ENCODE results near the gene PCID2.

PCID2 gene

DNA sequence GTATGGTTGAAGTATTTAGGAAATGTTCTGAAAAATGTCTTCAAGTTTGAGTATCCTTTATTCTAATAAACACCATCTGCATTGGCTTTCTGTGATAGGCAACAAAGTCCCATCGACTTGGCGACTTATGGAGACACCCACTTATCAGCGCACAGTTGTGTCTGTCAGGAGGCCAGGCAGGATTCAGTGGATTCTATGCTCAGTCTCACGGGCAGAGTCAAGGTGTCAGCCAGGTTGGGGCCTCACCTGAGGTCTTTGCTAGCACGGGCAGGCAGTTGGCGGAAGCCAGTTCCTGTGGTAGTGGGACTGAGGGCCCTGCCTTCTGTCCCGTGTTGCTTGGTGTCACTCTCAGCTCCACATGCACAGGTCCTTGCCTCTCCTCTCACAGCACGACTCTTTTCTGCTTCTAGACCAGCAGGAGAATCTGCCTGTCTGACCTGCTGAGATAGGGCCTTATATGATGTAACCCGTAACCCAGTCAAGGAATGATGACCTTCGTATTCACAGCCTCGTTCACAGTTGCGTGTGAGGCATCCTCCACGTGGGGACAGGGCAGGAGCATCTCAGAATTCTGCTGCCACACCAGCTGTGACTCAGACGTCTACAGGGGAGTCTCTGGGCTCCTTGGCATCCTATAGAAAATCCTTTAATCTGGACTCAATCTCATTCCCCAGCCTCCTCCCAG is 10.9 kb upstream of the PCID2 start:
- DNase-seq, result no peak

DNA sequence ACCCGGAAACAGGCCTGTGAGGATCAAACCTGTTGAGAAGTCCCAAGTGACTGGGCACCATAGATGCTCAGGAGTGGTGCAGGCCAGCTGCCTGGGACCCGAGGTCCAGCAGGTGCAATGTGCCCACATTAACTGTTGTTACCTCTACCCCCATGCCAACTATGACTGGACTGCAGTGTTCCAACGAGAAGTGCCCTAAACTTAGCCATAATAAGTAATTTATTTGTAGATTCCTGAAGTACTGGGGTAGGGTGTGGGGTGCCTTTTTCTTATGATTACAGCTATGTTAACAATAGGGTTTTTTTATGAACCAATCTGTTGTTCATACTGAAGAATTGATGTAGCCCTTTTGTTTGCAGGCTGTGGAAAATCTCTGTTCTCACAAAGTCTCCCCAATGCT is 10.1 kb upstream of the PCID2 start:
- no peak for DNase-seq

DNA sequence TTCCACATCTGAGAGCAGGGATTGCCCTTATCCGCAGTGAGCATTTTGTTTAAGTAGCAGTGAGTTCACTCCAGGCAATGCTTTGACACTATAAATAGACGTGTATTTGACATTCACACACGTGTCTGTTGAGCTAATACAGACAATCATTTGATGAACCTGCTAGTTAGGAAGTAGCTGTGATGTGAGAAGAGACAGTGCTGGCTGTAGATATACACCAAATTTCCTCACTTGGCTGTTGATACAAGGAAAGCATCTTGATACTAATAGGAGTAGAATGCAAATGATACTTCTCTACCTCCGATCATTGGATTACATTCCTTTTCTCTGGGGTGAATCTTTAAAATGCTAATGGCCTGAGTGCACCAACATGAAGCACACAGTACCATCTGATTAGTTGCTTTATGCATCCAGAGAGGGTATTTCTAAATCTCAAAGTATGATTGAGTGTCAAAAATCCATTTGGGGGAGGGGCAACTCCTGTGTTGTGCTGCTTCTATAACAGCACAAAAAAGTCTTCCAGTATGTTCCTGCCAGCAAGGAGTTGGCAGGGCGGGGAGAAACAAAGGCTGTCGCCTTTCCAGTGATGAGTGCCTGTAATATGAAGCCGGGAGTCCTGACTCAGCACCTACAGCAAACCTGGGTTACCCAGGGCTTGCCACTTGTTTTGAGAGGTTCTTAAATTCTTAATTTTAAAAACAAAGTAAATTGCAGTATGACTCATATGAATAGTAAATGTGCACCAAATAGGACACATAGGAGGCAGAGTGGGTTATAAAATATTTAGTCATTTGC is 8.0 kb upstream of the PCID2 start:
- DNase-seq, result peak; percentile 42

DNA sequence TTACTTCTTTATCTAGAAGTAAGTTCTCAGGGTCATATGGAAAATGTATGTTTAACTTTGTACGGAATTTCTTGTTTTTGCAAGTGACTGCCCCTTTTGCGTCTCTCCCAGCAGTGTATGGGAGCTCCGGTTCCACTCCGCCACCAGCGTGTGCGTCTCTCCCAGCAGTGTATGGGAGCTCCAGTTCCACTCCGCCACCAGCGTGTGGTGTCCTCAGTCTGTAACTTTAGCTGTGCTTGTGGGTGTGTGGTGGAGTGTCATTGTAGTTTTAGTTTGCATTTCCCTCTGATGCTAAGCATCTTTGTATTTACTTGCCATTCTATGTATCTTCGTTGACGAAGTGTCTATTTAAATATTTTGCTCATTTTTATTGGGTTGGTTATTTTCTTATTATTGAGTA is 3.3 kb upstream of the PCID2 start:
- DNase-seq, result peak; percentile 23

DNA sequence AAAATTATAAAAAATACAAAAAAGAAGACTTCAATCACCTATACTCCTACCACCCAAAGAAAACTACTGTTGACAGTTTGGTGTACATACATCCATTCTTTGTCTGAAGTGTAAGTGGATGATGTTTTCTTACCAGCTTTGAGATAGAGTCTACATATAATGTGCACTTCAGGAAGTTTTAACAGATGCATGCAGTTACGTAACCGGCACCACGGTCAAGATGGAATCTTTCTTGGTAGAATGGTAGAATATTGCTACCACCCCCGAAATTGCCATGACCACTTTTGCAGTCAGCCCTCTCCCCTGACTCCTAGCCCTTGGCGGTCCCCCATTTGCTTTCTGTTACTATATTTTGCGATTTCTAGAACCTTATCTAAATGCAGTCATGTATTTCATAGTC is 2.4 kb upstream of the PCID2 start:
- no peak for DNase-seq

DNA sequence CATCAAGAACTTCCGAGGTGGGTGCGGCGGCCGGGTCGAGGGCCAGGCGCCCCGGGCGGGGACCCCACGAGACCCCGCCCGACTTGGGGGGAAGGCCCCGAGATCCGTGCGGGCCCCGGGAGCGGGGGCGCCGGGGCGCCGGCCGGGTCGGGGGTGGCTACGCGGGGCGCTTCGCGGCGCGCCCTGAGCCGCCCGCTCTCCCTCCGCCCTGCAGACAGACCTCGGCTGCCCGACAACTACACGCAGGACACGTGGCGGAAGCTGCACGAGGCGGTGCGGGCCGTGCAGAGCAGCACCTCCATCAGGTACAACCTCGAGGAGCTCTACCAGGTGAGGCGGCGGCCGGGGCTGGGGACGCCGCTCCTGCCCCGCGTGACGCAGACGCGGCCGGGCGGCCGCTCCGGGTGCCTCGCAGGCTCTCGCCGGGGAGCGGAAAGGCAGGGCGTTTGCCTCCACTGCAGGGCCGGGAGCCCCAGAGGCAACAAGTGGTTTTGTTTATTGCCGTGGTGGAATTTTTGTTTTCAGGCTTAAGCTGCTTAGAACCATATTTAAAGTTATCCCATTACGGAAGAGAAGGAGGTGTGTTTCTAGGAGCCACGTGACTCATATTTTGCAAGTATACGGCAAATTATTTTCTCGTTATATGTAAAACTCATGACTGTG is 1.4 kb upstream of the PCID2 start:
- peak; percentile 81 for DNase-seq

DNA sequence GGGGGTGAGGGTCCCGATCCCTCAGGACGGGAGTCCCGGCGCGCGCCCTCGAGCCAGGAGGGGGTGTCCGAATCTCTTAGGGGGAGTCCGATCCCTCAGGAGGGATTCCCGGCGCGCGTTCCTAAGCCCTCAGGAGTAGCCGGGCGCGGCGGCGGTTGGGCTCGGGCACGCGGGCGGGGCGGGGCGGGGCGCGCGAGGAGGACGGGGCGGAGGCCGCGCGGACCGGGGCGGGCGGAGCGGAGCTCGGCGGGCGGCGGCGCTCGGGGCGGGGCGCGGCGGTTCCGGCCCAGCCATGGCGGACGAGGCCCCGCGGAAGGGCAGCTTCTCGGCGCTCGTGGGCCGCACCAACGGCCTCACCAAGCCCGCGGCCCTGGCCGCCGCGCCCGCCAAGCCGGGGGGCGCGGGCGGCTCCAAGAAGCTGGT is 878 bp upstream of the PCID2 start, which contains the start of gene CUL4A:
Gene CUL4A, plus strand, starts transcription at position 278 of the 423 bp plus-strand sequence. Its CDS starts 15 bp downstream, at position 293.
- DNase-seq, result peak; percentile 80

DNA sequence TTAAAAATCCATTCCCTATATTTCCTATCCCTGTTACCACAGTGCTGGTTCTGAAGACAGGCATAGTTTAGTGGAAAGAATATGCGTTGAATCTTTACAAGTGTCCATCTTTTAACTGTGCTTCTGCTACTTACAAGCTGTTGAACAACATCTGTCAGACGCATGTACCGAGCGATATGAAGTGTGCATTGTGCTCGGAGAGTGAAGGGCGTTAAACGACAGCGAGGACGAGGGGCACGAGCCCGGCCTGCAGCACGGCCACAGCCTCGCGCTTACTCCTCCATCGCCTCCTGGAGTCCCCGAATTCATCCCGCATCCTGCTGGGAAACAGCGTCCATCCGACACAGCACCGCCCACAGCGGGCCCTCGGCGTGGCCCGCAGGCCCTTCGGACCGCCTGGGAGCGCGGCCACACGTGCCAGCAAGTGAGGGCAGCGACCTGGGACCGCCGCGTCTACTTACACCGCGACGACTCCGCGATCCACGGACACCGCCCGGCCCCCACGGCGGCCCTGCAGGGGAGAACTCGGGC is 514 bp downstream of the PCID2 start:
- peak; percentile 50 for DNase-seq

DNA sequence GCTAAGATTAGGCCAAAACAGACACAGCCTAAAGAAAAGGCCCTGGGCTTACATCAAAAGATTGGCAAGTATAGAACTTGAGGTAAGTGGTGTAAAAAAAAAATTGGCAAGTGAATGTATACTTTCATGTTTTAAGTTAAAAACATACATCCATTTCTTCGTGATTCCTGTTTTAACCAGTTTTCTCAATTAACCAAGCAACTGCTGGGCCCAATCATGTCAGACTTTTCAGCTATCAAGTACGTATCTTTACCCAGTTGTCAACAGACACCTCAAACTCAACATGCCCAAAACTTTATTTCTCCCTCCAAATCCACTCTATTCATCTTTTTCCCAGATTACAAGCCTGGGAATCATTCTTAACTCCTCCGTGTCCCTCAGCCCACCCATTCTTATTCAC is 1.0 kb downstream of the PCID2 start:
- no peak for DNase-seq

DNA sequence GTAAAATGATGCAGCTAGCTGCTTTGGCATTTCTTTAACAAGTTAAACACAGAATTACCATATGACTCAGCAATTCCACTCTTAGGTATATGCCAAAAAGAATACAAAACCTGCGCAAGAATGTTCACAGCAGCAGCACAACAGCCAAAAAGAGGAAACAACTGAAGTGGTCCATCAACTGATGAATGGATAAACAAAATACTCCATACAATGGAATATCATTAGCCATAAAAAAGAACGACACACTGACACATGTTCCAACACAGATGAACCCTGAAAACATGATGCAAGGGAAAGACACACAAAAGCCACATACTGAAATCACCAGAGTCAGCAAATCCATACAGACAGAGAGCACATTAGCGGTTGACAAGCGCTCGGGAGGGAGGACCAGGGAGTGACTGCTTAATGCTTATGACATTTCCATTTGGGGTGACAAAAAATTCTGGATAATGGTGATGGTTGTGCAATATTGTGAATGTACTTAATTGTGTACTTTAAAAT is 3.0 kb downstream of the PCID2 start:
- DNase-seq, result no peak

DNA sequence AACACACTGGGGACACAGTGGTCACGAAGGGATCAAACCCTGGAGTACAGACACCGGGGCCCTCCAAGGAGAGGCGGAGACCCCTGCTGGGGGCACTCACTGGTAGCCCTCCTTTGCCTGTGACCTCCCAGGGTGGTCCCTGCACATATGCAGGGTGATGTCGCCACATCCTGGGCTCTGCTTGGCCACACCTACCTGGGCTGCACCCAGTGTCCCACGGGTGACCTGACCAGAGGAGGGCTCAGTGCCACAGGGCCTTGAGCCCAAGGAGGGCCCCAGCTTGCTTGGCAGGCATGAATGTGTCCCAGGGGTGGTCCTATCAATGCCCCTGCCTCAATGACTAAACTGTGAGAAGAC is 4.1 kb downstream of the PCID2 start:
- DNase-seq, result no peak

DNA sequence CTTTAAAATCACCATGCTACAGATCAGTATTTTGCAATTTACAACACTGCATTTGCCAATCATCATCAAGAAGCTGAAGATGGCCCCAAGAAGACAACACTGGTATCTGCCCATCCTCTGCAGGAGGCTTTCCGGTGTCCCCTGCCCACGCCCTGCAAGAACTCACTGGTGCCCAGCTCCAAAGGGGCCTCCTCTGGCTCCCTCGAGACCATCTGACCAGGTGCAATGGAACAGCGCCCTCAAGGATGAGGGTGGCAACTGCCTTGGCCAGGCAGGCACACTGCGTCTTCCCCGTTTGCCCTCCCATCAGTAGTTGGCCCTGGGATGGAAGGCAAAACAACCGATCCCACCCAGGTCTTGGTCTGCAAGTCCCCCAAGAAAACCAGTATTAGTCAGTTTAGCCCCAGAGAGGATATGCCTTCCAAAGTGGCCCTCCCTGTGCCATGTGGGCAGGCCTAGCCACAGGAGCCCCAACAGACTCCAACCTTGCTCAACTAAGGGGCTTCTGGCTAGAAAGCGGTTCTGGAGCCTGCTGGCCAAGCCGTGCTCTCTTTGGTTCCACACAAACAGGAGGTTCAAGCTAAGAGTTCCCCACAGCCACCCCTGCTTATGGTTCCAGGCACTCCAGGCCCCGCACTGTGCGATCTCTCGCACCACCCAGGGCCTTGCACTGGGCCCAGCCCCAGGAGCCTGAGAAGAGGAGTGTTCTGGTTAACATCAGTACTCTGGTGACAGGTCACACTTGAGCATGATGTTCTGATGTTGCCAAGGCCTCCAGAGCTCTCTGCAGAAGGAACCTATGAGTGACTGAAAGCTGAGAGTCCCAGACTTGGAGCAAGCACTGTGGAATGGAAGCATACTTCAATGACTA is 4.7 kb downstream of the PCID2 start:
- DNase-seq, result no peak

DNA sequence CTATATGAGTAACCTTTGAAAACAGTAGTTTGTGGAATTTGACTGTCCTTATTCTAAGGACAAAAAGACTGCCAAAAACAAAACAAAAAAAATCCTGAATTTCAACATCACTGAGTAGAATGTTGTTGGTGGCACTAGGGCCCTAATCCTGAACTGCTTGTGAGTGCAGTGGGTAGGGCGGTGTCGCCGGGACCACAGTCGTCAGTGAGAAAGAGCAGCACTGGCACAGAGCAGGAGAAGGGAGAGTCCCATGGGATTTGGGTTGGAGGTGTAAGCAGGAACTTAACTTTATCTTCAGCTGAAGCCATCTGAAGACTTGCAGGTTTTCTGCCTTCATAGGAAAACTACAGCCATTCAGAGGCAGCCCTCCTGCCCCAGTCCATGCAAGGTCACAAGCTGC is 5.6 kb downstream of the PCID2 start:
- DNase-seq, result no peak

DNA sequence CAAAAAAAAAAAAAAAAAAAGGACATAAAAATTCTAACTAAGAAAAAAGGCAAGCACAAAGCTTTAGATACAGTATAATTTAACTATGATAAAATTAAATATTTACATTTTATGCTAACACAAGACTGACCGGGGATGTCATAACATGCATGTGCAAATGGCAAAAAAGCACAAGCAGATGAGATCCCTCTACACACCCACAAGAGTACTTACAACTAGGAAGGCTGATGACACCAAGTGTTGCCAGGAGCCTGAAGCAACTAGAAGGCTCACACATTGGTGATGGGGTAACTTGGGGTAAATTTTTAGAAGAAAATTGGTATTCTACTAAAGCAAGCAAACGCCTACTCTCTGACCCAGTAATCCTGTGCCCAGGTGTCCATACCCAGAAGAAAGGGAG is 6.7 kb downstream of the PCID2 start:
- DNase-seq, result no peak

DNA sequence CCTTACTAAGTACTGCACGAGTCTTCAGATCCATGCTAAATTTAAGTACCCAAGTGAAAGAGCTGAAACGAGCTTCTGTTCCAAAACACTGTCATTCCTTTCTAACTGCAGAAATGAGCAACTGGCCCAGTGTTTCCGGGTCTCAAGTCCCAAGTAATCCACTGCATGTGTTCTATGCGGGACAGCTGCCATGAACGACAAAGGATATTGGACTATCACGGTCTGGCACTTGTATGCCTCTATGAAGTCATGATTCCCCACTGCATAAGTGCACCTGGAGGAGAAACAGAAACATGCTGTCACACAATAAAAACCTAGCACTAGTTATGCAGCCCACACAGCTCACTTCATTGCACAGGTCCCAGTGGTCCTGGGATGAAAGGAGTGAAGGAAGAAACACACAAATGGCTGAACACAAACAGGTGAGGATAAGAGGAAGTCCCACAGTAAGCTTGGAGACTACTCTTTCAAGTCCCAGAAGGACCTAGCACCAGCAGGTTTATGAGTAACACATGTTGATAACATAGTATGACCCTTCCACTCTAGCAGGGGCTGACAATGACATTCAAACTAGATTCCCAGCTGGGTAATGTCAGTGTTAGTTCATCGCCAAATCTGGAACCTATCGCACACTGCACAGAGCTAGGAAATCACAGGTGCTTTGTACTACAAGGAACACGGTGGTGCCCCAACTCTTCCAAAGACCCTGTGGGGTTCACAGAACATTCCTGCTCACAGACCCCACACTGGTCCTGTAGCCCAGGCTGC is 11.3 kb downstream of the PCID2 start:
- DNase-seq, result no peak

DNA sequence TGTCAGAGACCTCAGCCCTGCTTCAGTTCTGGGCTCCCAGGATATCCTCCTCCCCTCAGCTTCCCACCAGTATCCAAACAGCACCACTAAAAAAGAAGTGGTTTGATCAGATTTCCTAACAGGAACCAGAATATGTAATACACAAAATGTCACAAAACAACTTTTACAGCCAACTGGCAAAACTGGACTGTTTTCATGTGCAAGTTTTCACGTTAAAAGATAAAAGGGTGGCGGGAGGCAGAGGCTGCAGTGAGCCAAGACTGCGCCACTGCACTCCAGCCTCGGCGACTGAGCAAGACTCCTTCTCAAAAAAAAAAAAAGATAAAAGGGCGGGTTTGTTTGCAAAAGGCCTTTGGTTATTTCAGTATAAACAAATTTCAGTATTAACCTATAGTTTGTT is 13.1 kb downstream of the PCID2 start:
- no peak for DNase-seq

DNA sequence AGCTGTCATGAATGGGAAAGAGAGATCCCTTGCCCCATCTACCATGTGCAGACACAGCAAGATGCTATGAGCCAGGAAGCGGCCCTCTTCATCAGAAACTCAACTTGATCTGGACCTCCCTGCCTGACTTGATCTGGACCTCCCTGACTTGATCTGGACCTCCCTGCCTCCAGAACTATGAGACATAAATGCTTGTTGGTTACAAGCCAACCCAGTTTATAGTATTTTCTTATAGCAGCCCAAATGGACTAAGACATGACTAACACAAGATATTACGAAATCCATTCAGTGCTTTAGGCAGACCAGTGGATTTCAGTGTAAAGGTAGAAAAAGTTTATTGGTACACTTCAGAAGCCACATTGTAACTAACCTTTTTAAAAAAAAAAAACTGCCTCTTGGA is 15.6 kb downstream of the PCID2 start:
- no peak for DNase-seq

DNA sequence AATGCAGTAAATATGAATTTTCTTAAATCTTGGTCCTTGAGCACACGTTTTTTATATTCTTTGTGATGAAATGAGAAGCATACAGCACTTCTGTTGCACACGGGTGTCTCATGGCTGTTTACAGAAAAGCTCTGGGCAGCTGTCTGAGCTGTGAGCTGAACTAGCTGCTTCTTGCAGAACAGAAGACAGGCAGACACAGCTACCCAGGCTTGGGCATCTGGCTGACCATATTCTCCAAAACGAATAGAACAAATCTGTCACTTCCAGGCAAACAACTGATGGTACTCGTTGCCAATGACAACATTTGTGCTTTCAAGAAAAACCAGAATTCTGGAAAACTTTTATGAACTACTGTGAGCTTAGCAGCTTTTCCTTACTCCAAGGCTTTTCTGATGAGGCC is 16.2 kb downstream of the PCID2 start:
- no peak for DNase-seq

DNA sequence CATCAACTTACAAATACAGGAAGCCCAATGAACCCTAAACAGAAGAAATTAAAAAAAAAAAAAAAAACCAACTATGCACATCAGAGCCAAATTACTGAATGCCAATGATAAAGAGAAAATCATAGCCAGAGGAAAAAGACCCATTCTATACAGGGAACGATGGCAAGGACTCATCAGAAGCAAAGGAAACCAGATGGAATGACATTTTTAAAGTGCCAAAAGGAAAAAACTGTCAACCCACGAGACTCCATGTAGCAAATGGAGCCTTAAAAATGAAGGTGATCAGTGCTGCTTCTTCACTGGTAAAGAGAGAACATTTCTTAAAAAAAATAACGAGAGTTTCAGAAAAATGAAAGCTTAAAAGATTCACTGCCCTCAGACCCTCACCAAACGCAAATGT is 18.3 kb downstream of the PCID2 start:
- no peak for DNase-seq

DNA sequence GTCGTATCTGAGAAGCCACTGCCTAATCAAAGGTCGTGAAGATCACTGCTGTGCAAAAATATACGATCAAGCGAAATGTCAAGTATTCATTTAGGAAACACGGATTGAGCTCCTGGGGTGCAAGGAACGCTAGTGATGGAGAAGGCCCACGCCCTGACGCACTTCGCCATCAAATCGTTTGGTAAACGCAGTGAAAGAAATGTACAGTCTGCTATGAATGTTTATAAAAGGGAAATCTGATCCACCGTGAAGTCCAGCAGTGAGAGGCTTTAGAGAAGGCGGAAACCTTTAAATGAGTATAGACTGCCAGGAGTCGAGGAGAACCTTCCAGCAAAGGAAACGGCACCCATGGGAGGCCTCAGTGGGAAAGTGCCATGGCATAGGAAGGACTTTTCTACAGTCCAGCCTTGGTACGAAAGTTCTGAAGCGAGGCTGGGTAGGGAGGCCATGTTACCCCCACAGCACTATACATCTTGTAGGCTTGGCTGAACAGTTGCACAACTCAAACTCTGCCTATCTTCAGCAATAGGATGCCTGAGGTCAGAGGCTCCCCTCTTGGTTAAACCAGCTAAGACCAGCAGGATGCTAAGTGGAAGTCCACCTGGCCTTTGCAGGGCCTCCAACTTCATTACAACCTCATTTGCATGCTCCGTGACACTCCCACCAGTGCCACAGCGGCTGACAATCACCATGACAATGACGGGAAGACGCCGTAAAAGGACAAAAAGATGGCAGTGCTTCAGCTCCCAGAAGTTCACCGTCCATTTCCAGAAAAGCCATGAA is 20.4 kb downstream of the PCID2 start:
- no peak for DNase-seq

DNA sequence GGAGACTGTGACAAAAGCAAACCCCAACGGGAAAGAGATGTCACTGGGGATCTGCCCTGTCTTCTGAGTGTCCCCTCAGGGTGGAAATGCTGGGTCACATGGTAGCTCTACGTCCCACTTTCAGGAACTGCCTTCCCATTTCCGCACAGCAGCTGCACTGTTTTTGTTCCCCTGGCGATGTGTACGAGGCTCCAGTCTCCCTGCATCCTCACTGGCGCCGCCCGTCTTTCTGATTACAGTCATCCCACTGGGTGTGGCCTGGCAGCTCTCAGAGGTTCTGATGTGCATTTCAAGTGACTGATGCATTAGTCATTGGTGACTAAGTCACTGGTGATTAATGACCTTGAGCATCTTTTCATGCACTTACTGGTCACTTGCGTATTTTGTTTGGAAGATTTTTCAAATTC is 21.2 kb downstream of the PCID2 start:
- DNase-seq, result peak; percentile 56
